Ectodermal cell (in vitro differentiated cells): ENCODE measurements around the gene PRPH2. TPM values are rescaled to one million over a fixed set of nuclear protein-coding genes. Genes with fewer than 3 reads are reported as not detected.

ENCODE experiments used
- H3K27ac ChIP-seq: 2 replicates; pipeline ENCODE4 v1.7.0; 2013; ENCODE audit warnings: mild to moderate bottlenecking, low read depth, low read length; ENCODE audit not compliant: insufficient read depth, poor library complexity, severe bottlenecking
- H3K27me3 ChIP-seq: 2 replicates; pipeline ENCODE4 v1.7.0; 2013; ENCODE audit warnings: mild to moderate bottlenecking, low read length; ENCODE audit not compliant: insufficient read depth, control insufficient read depth, poor library complexity, severe bottlenecking
- H3K36me3 ChIP-seq: one replicate; pipeline ENCODE4 v1.7.0; 2013; ENCODE audit warnings: low read length; ENCODE audit not compliant: control insufficient read depth, insufficient read depth
- H3K4me1 ChIP-seq: one replicate; pipeline ENCODE4 v1.7.0; 2013; ENCODE audit warnings: low read length; ENCODE audit not compliant: control insufficient read depth, insufficient read depth
- H3K4me3 ChIP-seq: 2 replicates; pipeline ENCODE4 v1.7.0; 2013; ENCODE audit warnings: low read depth, low read length, control low read depth; ENCODE audit not compliant: insufficient read depth
- H3K9me3 ChIP-seq: 2 replicates; pipeline ENCODE4 v1.7.0; 2013; ENCODE audit warnings: mild to moderate bottlenecking, low read length, moderate library complexity; ENCODE audit not compliant: control insufficient read depth
- WGBS, 2 experiments: methylation state at CpG; one replicate each; pipeline ENCODE4 v1.1.7; 2013; ENCODE audit warnings: missing lambda C conversion rate in 2 of 2; 5-methylcytosine and 5-hydroxymethylcytosine counted together
- polyA plus RNA-seq, 4 experiments: library from polyadenylated mRNA; stranded (reverse); fragments of 50-300 nt; gene quantifications; one replicate each; pipeline ENCODE4 v1.2.3, GENCODE V29; 2013

The PRPH2 gene, protein sequence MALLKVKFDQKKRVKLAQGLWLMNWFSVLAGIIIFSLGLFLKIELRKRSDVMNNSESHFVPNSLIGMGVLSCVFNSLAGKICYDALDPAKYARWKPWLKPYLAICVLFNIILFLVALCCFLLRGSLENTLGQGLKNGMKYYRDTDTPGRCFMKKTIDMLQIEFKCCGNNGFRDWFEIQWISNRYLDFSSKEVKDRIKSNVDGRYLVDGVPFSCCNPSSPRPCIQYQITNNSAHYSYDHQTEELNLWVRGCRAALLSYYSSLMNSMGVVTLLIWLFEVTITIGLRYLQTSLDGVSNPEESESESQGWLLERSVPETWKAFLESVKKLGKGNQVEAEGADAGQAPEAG
- 0.22 TPM for polyA plus RNA-seq (2013, experiment 1 of 4)
- polyA plus RNA-seq (2013, experiment 2 of 4) = 0.28 TPM
- polyA plus RNA-seq (2013, experiment 3 of 4) = 0.11 TPM
- polyA plus RNA-seq (2013, experiment 4 of 4) = 0.08 TPM

GRCh38 chr6:42722497-42722896 lies at the start of gene PRPH2:
Gene PRPH2 (minus strand): TSS chr6:42722597. CDS start chr6:42722334, 263 bp downstream.
- no peaks in the 10 kb centered on the region for H3K27me3 ChIP-seq
- no peaks in the 10 kb centered on the region for H3K36me3 ChIP-seq
- no peak within 1 kb of the TSS for H3K27ac ChIP-seq
- H3K4me1 ChIP-seq = no peaks in the 10 kb centered on the region
- WGBS, 2 experiments = 87 to 90% methylated on average over 6 of the region's 6 CpGs
- H3K9me3 ChIP-seq = no peaks in the 10 kb centered on the region
- no peak within 1 kb of the TSS for H3K4me3 ChIP-seq

- Histone ChIP-seq H3K36me3 (no peaks in the 10 kb centered on the region), H3K4me1 (peaks cover 4% of the 10 kb centered on the region), H3K27ac (no peak overlapping the region), H3K27me3 (no peaks in the 10 kb centered on the region), H3K9me3 (no peaks in the 10 kb centered on the region), H3K4me3 (no peak overlapping the region)
- WGBS, 2 experiments = 64 to 79% methylated on average over 3 of the region's 3 CpGs
Measured at GRCh38 chr6:42771741-42772100, 49.3 kb upstream of the PRPH2 start.

DNA sequence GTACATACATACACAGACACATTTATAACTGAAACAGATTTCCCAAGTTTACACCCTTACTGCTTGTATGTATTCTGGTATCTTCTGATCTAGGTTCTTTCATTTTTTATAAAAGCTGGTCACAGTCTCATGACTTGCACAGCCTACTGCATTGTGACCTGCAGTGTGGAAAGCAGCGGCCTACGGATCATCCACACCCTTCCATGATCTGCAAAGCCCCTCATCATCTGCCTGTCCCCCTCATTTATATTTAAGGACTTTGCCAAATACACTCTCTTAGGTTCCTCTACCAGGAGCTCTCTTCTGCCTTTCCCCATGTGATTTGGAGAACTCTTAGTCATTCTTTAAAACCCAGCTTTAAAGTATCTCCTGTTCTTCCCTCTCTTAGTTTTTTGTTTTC lies 47.4 kb upstream of the PRPH2 start:
- H3K27me3 ChIP-seq = no peaks in the 10 kb centered on the region
- H3K27ac ChIP-seq = no peak overlapping the region
- peaks cover 4% of the 10 kb centered on the region for H3K4me1 ChIP-seq
- WGBS, 2 experiments = 91 to 97% methylated on average over 2 of the region's 2 CpGs
- H3K36me3 ChIP-seq = no peaks in the 10 kb centered on the region
- H3K4me3 ChIP-seq = no peak overlapping the region
- H3K9me3 ChIP-seq = no peaks in the 10 kb centered on the region

- Histone ChIP-seq H3K27me3 (no peaks in the 10 kb centered on the region), H3K4me1 (peaks cover 4% of the 10 kb centered on the region), H3K36me3 (no peaks in the 10 kb centered on the region), H3K4me3 (no peak overlapping the region), H3K9me3 (no peaks in the 10 kb centered on the region), H3K27ac (no peak overlapping the region)
- 81 to 82% methylated on average over 4 of the region's 4 CpGs for WGBS, 2 experiments
Measured at GRCh38 chr6:42769051-42769450, 46.7 kb upstream of the PRPH2 start.

GRCh38 chr6:42766163-42766670 lies 43.8 kb upstream of the PRPH2 start:
- H3K4me1 ChIP-seq = no peaks in the 10 kb centered on the region
- WGBS, 2 experiments = 91 to 96% methylated on average over 5 of the region's 5 CpGs
- no peak overlapping the region for H3K27ac ChIP-seq
- H3K4me3 ChIP-seq = no peak overlapping the region
- H3K27me3 ChIP-seq = no peaks in the 10 kb centered on the region
- H3K36me3 ChIP-seq = no peaks in the 10 kb centered on the region
- H3K9me3 ChIP-seq = no peaks in the 10 kb centered on the region

- Histone ChIP-seq H3K36me3 (no peaks in the 10 kb centered on the region), H3K27me3 (no peaks in the 10 kb centered on the region), H3K9me3 (no peaks in the 10 kb centered on the region), H3K4me1 (no peaks in the 10 kb centered on the region), H3K27ac (no peak overlapping the region), H3K4me3 (no peak overlapping the region)
- 84 to 90% methylated on average over 9 of the region's 9 CpGs for WGBS, 2 experiments
Measured at GRCh38 chr6:42764911-42765648, 42.7 kb upstream of the PRPH2 start.

GRCh38 chr6:42762950-42763349 lies 40.6 kb upstream of the PRPH2 start:
- Histone ChIP-seq H3K36me3 (no peaks in the 10 kb centered on the region), H3K4me3 (no peak overlapping the region), H3K27me3 (no peaks in the 10 kb centered on the region), H3K27ac (no peak overlapping the region), H3K9me3 (no peaks in the 10 kb centered on the region), H3K4me1 (no peaks in the 10 kb centered on the region)
- 86 to 100% methylated on average over 2 to 3 of the region's 3 CpGs for WGBS, 2 experiments

- no peaks in the 10 kb centered on the region for H3K4me1 ChIP-seq
- WGBS, 2 experiments = 94 to 96% methylated on average over 2 of the region's 3 CpGs
- no peaks in the 10 kb centered on the region for H3K36me3 ChIP-seq
- H3K27ac ChIP-seq = no peak overlapping the region
- H3K9me3 ChIP-seq = no peaks in the 10 kb centered on the region
- H3K27me3 ChIP-seq = no peaks in the 10 kb centered on the region
- no peak overlapping the region for H3K4me3 ChIP-seq
Measured at GRCh38 chr6:42762426-42762859, 40.0 kb upstream of the PRPH2 start.

- Histone ChIP-seq H3K4me3 (no peak overlapping the region), H3K9me3 (no peaks in the 10 kb centered on the region), H3K4me1 (peaks cover 3% of the 10 kb centered on the region), H3K27ac (no peak overlapping the region), H3K27me3 (no peaks in the 10 kb centered on the region), H3K36me3 (no peaks in the 10 kb centered on the region)
- 85 to 89% methylated on average over 8 of the region's 8 CpGs for WGBS, 2 experiments
Measured at GRCh38 chr6:42761287-42762067, 39.1 kb upstream of the PRPH2 start.
